Fibroblast of lung (primary cell): ENCODE measurements around the gene HHLA2.

ENCODE experiments used
- CTCF ChIP-seq, 2 donors: IDR thresholded peaks in 1 of 2; conservative IDR thresholded peaks in 1 of 2; 1 replicate in 1 of 2; 2 replicates in 1 of 2; pipeline ENCODE4 v1.5.1; 2011 to 2012; ENCODE audit warnings: low read length in 2 of 2, control low read depth in 1 of 2, inconsistent platforms in 1 of 2, low read depth in 1 of 2, mild to moderate bottlenecking in 1 of 2
- EZH2 ChIP-seq: IDR thresholded peaks from 2 replicates; pipeline ENCODE4 v1.5.1; 2012; ENCODE audit warnings: low read length, control low read depth, mild to moderate bottlenecking; ENCODE audit errors: missing control alignments

DNA sequence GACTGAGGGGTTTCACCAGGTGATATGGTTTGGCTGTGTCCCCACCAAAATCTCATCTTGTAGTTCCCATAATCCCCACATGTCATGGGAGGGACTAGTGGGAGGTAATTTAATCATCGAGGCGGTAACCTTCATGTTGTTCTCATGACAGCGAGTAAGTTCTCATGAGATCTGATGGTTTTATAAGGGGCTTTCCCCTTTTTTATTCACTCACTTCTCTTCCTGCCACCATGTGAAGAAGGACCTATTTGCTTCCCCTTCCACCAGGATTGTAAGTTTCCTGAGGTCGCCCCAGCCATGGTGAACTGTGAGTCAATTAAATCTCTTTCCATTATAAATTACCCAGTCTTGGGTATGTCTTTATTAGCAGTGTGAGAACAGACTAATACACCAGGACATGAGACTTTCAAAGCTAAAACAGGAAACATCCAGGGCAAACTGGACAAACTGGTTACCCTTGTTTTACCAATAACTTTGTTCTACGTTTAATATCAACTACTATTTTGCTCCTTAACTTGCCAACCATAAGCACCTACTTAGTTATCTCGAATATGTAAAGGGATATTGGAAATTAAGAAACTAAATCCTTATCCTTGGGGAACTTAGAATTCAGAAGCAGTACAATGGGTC lies 115.9 kb downstream of the HHLA2 start:
- TF ChIP-seq CTCF (conservative IDR thresholded peaks at IDR 0.05 in 1 of 2, IDR thresholded peaks at IDR 0.05 in 1 of 2; ENCODE audit: low read depth in 1 of 2, low read length in 2 of 2) (no peak), EZH2 (no peak)
